Tibial artery (tissue), 4 donors: Measurements from ENCODE around the gene POLR3C.

Source experiments
- DNase-seq, 2 donors: peaks; one replicate each; pipeline ENCODE4 v3.0.0-alpha.2; 2019
- H3K27ac ChIP-seq, 2 donors: fragments of 200-600 bp; sonication (generic) in 1 of 2; 1 replicate in 1 of 2; 2 replicates in 1 of 2; pipeline ENCODE4 v1.5.1; 2018 to 2019; ENCODE audit warnings: mild to moderate bottlenecking in 1 of 2
- H3K27me3 ChIP-seq, 2 donors: fragments of 200-600 bp; sonication (generic) in 1 of 2; one replicate each; pipeline versions ENCODE4 v1.5.1 to v1.6.0; 2016 to 2019
- H3K36me3 ChIP-seq, 3 donors: fragments of 200-600 bp; sonication (generic) in 2 of 3; one replicate each; pipeline ENCODE4 v1.5.1; 2016 to 2019; ENCODE audit warnings: mild to moderate bottlenecking in 2 of 3
- H3K4me1 ChIP-seq, 4 donors: fragments of 200-600 bp; sonication (generic) in 2 of 4; 1 replicate in 3 of 4; 2 replicates in 1 of 4; pipeline ENCODE4 v1.5.1; 2016 to 2019
- H3K4me3 ChIP-seq, 2 donors: fragments of 200-600 bp; sonication (generic) in 1 of 2; 1 replicate in 1 of 2; 2 replicates in 1 of 2; pipeline ENCODE4 v1.5.1; 2018 to 2019; ENCODE audit warnings: mild to moderate bottlenecking in 2 of 2
- H3K9me3 ChIP-seq, 3 donors: fragments of 200-600 bp; sonication (generic) in 1 of 3; one replicate each; pipeline ENCODE4 v1.5.1; 2016 to 2019
- intact Hi-C: fragments of 100-400 bp; cut with DNase I; formaldehyde crosslinking; loops from one replicate; pipeline ENCODE4 v1.15.0; 2023; ENCODE audit warnings: low total_unique reads
- TF ChIP-seq, protein P1 (sequence below), 2 experiments: fragments of 200-600 bp in 1 of 2; fragments of 450-650 bp in 1 of 2; IDR thresholded peaks; one replicate each; pipeline ENCODE4 v1.5.1; 2017 to 2019; ENCODE audit warnings: antibody characterized with exemption in 2 of 2, mild to moderate bottlenecking in 1 of 2, moderate library complexity in 1 of 2

The POLR3C gene

DNA sequence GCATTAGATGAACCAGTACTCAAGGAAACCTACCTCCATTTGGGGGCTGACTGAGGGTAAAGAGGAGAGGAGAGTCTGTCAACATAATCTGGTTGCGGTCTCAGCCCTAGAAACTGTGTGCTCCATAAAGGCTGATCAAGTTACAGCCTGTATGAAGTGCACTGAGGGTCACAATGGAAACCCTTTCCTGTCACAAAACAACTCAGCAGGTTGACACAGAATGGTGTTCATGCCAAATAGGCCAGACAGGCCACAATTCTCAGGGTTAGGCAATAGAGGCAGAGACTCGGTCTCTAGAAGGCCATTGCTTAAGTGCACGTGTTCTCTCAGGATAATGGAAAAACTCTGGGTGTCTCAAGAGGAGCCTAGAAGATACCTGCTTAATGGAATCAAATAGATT, 65.7 kb downstream of the POLR3C start:
- no peaks in the 10 kb centered on the region for H3K36me3 ChIP-seq
- intact Hi-C loops = no loop called here
- H3K4me3 ChIP-seq = no peak overlapping the region
- peak overlapping the region; percentile 92 to 93 for H3K27ac ChIP-seq
- no peak for DNase-seq
- TF ChIP-seq, protein P1, sequence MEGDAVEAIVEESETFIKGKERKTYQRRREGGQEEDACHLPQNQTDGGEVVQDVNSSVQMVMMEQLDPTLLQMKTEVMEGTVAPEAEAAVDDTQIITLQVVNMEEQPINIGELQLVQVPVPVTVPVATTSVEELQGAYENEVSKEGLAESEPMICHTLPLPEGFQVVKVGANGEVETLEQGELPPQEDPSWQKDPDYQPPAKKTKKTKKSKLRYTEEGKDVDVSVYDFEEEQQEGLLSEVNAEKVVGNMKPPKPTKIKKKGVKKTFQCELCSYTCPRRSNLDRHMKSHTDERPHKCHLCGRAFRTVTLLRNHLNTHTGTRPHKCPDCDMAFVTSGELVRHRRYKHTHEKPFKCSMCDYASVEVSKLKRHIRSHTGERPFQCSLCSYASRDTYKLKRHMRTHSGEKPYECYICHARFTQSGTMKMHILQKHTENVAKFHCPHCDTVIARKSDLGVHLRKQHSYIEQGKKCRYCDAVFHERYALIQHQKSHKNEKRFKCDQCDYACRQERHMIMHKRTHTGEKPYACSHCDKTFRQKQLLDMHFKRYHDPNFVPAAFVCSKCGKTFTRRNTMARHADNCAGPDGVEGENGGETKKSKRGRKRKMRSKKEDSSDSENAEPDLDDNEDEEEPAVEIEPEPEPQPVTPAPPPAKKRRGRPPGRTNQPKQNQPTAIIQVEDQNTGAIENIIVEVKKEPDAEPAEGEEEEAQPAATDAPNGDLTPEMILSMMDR (IDR thresholded peaks at IDR 0.05) = no peak
- no peaks in the 10 kb centered on the region for H3K27me3 ChIP-seq
- no peaks in the 10 kb centered on the region for H3K9me3 ChIP-seq
- H3K4me1 ChIP-seq = peaks cover 0 to 47% (median 31%) of the 10 kb centered on the region in 4 donors

DNA sequence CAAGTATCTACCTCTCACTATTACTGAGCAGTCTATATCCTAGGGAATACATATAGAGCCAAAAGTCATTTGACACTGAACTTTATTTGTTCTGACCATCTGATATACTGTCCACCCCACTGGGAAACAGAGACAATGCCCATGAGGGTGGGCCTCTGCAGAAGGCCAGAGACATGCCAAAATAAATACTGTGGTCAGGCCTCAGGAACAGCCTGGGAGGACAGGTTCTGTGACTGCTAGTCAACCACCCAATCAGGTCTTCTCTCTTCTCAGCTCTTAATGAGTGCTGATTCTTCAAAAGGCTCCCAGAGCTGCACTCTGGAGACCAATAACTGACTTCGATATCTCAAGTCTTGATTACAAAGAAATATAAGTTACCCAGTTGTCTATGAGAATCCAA, 67.1 kb downstream of the POLR3C start:
- Histone ChIP-seq H3K27ac (peak overlapping the region; percentile 92 to 93), H3K36me3 (peaks cover 0 to 8% (median 1%) of the 10 kb centered on the region in 3 donors), H3K9me3 (no peaks in the 10 kb centered on the region), H3K27me3 (no peaks in the 10 kb centered on the region), H3K4me3 (no peak overlapping the region), H3K4me1 (peaks cover 0 to 37% (median 25%) of the 10 kb centered on the region in 4 donors)
- TF ChIP-seq, protein P1 (IDR thresholded peaks at IDR 0.05) = no peak
- no peak for DNase-seq
- intact Hi-C loops = no loop called here

DNA sequence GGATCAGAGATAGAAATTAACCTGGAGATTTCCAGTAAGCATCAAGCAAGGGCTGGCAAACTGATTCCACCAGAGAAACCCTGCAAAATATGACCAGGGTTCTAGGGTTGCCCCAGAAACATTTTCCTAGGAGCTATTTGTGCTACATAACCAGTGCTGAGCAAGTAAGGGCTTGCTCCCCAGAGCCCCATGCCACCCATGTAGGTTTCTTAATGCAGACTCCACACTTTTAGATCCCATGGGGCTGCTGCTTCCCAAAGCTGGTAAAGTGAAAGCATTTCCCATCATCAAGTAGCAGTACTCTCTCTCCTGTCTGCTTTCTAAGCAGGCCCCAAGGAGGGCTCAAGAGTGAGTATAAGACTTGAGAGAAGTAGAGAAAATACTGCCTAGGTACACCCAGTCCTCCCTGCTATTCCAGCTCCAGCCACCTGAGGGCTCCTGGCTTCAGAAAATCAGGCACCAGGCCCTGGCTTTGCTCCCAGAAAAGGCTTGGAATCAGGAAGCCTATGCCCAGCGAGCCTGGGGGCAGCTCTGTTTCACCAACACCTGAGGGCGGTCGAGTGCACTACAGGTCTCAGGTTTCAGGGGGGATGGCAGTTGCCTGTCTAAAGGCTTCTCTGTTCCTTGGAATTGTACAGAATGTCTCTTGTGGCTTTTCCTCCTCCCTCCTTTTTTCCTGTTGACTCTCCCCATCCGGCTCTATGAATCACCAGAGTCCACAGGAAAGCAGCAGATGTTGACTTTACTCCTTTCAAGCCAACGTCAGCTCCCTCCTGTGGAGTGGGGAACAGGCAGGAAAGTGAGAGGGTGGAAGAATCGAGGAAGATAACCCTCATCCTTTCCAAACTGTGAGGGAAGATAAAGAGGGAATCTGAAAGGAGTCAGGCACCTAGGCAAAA, 67.8 kb downstream of the POLR3C start:
- peaks cover 0 to 15% (median 8%) of the 10 kb centered on the region in 3 donors for H3K36me3 ChIP-seq
- DNase-seq = peak; percentile 97
- H3K4me3 ChIP-seq = peak overlapping the region; percentile 2 to 19
- peaks cover 0 to 37% (median 25%) of the 10 kb centered on the region in 4 donors for H3K4me1 ChIP-seq
- no peaks in the 10 kb centered on the region for H3K27me3 ChIP-seq
- TF ChIP-seq, protein P1 (IDR thresholded peaks at IDR 0.05) = peak; percentile 96 to 98
- peak overlapping the region; percentile 92 to 93 for H3K27ac ChIP-seq
- H3K9me3 ChIP-seq = no peaks in the 10 kb centered on the region
- intact Hi-C loops = loop anchor here (1.0 kb wide), 1 partner anchor 18 kb away; the partner anchor contains the start of gene ITGA10

GRCh38 chr1:145892486-145893087, 68.6 kb downstream of the POLR3C start:
- H3K9me3 ChIP-seq = no peaks in the 10 kb centered on the region
- peak in 1 of 2 donors; percentile 65 for DNase-seq
- no peaks in the 10 kb centered on the region for H3K27me3 ChIP-seq
- intact Hi-C loops = loop anchor here (1.0 kb wide), 1 partner anchor 18 kb away; the partner anchor contains the start of gene ITGA10
- peaks cover 0 to 22% (median 16%) of the 10 kb centered on the region in 3 donors for H3K36me3 ChIP-seq
- peaks cover 0 to 37% (median 25%) of the 10 kb centered on the region in 4 donors for H3K4me1 ChIP-seq
- TF ChIP-seq, protein P1 (IDR thresholded peaks at IDR 0.05) = no peak
- H3K27ac ChIP-seq = peak overlapping the region; percentile 92 to 93
- H3K4me3 ChIP-seq = peak overlapping the region in 1 of 2 donors; percentile 19

- Histone ChIP-seq H3K4me1 (peaks cover 0 to 37% (median 25%) of the 10 kb centered on the region in 4 donors), H3K27ac (peak overlapping the region; percentile 92 to 93), H3K4me3 (no peak overlapping the region), H3K9me3 (no peaks in the 10 kb centered on the region), H3K36me3 (peaks cover 0 to 31% (median 20%) of the 10 kb centered on the region in 3 donors), H3K27me3 (no peaks in the 10 kb centered on the region)
- peak in 1 of 2 donors; percentile 54 for DNase-seq
- TF ChIP-seq, protein P1 (IDR thresholded peaks at IDR 0.05) = no peak
- intact Hi-C loops = no loop called here
These were observed 69.5 kb downstream of the POLR3C start for GRCh38 chr1:145893306-145894055.
